Gastroesophageal sphincter (tissue), 3 donors: ENCODE results near the gene SCGB1A1.

Experiments
- CTCF ChIP-seq, 4 experiments: fragments of 200-600 bp in 2 of 4; fragments of 450-650 bp in 2 of 4; sonication (generic) in 1 of 4; IDR thresholded peaks; one replicate each; pipeline ENCODE4 v1.5.1; 2017 to 2019; ENCODE audit warnings: antibody characterized with exemption in 4 of 4, mild to moderate bottlenecking in 2 of 4, moderate library complexity in 2 of 4
- POLR2A ChIP-seq, 2 donors: fragments of 450-650 bp; IDR thresholded peaks; one replicate each; pipeline ENCODE4 v1.6.1; 2017; ENCODE audit warnings: antibody characterized with exemption in 2 of 2, mild to moderate bottlenecking in 2 of 2, moderate library complexity in 1 of 2
- POLR2AphosphoS5 ChIP-seq: sonication (generic); formaldehyde crosslinking; IDR thresholded peaks from one replicate; pipeline ENCODE4 v1.6.1; 2017; ENCODE audit warnings: antibody characterized with exemption

- TF ChIP-seq POLR2AphosphoS5 (no peak), CTCF (IDR thresholded peaks at IDR 0.05) (no peak), POLR2A (IDR thresholded peaks at IDR 0.05) (no peak)
Observed at GRCh38 chr11:62416596-62416995, 2.2 kb upstream of the SCGB1A1 start.
